Stimulated activated naive CD8-positive, alpha-beta T cell treated with anti-CD3 and anti-CD28 coated beads, Interleukin-15, amount 100 ng/mL, for 72 hours (primary cell): ENCODE results near the gene IGF1R.

Experiments
- ATAC-seq: fragments of 150-1000 bp; cut with Tn5 transposase; 2 replicates; pipeline ENCODE4 v1.10.0; 2021; ENCODE audit warnings: mild to moderate bottlenecking, moderate library complexity
- DNase-seq, 2 donors: peaks; one replicate each; pipeline ENCODE4 v3.0.0; 2021 to 2022
- H3K27ac Mint-ChIP-seq, 2 donors: one replicate each; pipeline ENCODE4 v1.8.0; 2022; ENCODE audit warnings: mild to moderate bottlenecking in 2 of 2, mixed read lengths in 2 of 2, moderate library complexity in 2 of 2
- H3K27me3 Mint-ChIP-seq: one replicate; pipeline ENCODE4 v1.8.0; 2022; ENCODE audit warnings: mixed read lengths
- H3K4me1 Mint-ChIP-seq: one replicate; pipeline ENCODE4 v1.8.0; 2022; ENCODE audit warnings: mild to moderate bottlenecking, mixed read lengths
- H3K4me3 Mint-ChIP-seq, 2 donors: one replicate each; pipeline ENCODE4 v1.8.0; 2022; ENCODE audit warnings: mild to moderate bottlenecking in 2 of 2, mixed read lengths in 2 of 2, moderate library complexity in 1 of 2
- H3K9me3 Mint-ChIP-seq, 2 donors: one replicate each; pipeline ENCODE4 v1.8.0; 2022; ENCODE audit warnings: mixed read lengths in 2 of 2

Gene IGF1R

DNA sequence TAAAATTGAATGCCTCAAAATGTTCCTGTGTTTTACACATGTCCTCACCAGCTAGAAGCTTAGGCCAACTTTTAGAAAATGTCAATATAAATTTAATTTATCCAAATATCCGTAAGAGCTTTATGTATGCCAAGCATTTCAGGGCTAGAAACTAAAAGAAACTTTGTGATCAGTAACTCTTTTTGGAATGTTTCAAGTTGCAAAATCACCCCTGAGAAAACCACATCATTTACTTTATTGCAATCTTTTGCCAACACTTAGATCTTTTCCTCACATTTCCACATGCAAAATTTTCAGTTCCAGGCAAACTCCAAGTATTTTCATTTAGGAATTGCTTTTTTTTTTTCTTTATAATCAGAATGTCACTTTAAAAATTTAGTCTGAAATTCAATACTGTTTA, 20.1 kb upstream of the IGF1R start:
- no peaks in the 10 kb centered on the region for H3K9me3 Mint-ChIP-seq
- no peaks in the 10 kb centered on the region for H3K27me3 Mint-ChIP-seq
- no peak overlapping the region for H3K27ac Mint-ChIP-seq
- no peak for DNase-seq
- H3K4me1 Mint-ChIP-seq, result no peaks in the 10 kb centered on the region
- no peak for ATAC-seq
- no peak overlapping the region for H3K4me3 Mint-ChIP-seq

- Mint-ChIP-seq H3K27ac (peak overlapping the region in 1 of 2 donors; percentile 19), H3K27me3 (no peaks in the 10 kb centered on the region), H3K9me3 (no peaks in the 10 kb centered on the region), H3K4me3 (peak overlapping the region in 1 of 2 donors; percentile 18), H3K4me1 (peaks cover 16% of the 10 kb centered on the region)
- DNase-seq (no peak), ATAC-seq (no peak)
Observed at GRCh38 chr15:98635848-98636247, 12.5 kb upstream of the IGF1R start.

GRCh38 chr15:98643115-98643514, 5.2 kb upstream of the IGF1R start:
- Mint-ChIP-seq H3K4me1 (peaks cover 6% of the 10 kb centered on the region), H3K27me3 (no peaks in the 10 kb centered on the region), H3K9me3 (no peaks in the 10 kb centered on the region), H3K27ac (no peak overlapping the region), H3K4me3 (no peak overlapping the region)
- ATAC-seq (no peak), DNase-seq (no peak)

DNA sequence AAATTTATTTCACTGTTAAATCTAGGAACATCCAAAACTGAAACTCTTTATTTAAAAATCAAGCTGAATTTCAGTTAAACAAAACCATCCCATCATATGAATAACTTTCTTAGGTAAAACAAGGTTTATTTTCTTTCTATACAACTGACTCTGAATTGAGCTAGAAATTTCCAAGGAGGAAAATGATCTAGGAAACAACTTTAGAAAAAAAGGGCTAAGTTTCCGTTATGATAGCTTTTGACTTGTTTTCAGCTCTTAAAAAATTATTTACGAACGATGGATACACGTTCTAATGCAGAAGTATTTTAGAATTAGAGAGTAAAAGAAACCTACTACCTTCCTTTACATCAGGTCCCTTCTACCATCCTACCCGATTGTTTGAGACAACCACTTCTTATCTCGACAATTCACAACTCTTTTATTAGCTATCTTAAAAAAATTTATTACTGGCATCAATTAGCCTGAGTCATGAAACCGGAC, 1.8 kb upstream of the IGF1R start:
- Mint-ChIP-seq H3K27me3 (no peaks in the 10 kb centered on the region), H3K27ac (no peak overlapping the region), H3K4me1 (peaks cover 20% of the 10 kb centered on the region), H3K9me3 (no peaks in the 10 kb centered on the region), H3K4me3 (peak overlapping the region; percentile 84 to 86)
- ATAC-seq (no peak), DNase-seq (no peak)

DNA sequence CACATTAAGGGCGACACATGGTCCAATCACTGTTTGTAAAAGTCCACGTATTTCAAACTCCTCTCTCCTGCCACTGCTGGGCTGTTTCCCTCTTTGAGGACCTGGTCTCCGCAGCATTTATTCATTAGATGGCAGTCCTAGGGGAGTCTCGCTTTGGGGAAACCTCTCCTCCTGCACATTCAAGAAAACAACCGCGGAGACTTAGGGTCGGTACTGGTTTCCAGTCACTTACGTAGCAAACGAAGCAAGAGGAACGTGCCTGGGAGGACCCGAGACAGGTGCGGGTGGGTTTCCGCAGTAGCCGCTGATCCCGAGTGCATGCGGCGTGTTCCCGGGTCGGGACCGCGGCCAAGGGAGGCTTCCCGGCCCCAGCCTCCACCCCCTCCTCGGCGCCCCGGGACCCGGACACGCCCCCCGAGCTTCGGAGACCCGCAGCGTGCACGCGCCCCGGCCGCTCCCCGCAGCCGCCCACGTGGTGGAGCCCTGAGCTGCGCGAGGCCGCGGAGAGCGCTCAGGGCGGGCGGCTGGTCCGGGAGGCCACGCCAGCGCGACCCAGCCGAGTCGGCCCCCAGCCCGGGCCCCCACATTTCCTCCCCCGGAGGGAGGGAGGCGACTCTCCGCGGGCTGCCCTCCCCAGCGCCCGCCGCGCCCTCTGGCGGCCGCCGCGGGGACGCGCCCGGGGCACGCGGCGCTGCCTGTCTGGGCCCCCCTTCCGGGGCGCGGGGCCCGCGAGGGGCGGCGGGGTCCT, 1.1 kb upstream of the IGF1R start:
- H3K4me3 Mint-ChIP-seq, result peak overlapping the region; percentile 84 to 86
- no peaks in the 10 kb centered on the region for H3K27me3 Mint-ChIP-seq
- DNase-seq, result peak; percentile 74 to 81
- no peaks in the 10 kb centered on the region for H3K9me3 Mint-ChIP-seq
- peak overlapping the region in 1 of 2 donors; percentile 54 for H3K27ac Mint-ChIP-seq
- peak; percentile 67 for ATAC-seq
- H3K4me1 Mint-ChIP-seq, result peaks cover 26% of the 10 kb centered on the region

DNA sequence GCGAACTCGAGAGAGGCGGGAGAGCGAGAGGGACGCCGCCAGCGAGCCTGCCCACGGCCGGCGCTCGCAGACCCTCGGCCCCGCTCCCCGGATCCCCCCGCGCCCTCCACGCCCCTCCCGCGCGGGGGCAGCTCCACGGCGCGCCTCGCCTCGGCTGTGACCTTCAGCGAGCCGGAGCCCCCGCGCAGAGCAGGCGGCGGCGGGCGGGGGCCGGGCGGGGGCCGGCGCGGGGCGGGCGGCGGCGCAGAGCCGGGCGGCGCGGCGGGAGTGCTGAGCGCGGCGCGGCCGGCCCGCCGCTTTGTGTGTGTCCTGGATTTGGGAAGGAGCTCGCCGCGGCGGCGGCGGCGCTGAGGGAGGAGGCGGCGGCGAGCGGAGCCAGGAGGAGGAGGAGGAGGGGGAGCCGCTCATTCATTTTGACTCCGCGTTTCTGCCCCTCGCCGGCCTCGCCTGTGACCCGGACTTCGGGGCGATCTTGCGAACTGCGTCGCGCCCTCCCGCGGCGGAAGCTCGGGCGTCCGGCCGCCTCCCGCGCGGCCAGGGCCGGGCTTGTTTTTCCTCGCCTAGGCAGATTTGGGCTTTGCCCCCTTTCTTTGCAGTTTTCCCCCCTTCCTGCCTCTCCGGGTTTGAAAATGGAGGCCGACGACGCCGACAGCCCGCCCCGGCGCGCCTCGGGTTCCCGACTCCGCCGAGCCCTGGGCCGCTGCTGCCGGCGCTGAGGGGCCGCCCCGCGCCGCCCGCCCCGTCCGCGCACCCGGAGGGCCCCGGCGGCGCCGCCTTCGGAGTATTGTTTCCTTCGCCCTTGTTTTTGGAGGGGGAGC, 524 bp downstream of the IGF1R start:
- Mint-ChIP-seq H3K4me1 (peaks cover 43% of the 10 kb centered on the region), H3K4me3 (peak overlapping the region; percentile 83 to 96), H3K27ac (peak overlapping the region; percentile 92 to 96), H3K27me3 (no peaks in the 10 kb centered on the region), H3K9me3 (no peaks in the 10 kb centered on the region)
- peak; percentile 22 for ATAC-seq
- peak; percentile 48 to 63 for DNase-seq

- ATAC-seq, result peak; percentile 12
- H3K4me1 Mint-ChIP-seq, result peaks cover 52% of the 10 kb centered on the region
Observed at GRCh38 chr15:98649472-98650416, 1.4 kb downstream of the IGF1R start.

DNA sequence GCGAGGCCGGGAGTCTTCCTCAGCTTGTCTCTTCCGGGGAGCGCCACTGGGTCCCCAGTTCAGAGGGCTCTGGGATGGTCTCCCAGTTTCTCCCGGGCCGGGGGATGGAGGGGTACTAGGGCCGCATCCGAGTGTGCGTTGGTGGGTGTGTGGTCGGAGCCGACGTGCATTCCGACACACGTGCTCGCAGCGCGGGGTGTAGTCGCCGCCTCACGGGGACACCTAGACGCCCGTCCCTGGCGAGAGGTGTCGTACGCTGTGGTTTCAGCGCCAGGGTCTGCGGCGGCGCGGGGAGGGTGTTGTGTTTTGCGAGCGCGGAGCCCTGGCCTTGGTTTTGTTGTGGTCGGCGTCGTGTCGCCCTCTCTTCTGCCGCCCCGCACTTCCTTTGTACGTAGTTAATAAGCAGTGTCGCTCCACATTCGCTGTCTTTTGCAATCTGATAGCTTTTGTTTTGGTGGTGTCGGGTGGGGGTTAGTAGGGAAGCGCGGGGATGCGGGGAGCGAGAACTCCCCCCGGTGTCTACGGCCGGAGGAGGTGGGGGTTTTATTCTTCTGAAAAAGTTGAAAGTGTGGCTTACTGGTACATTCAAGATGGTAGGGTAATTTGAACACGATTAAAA, 2.2 kb downstream of the IGF1R start:
- Mint-ChIP-seq H3K4me3 (peak overlapping the region; percentile 93 to 96), H3K27ac (peak overlapping the region; percentile 94 to 98), H3K27me3 (no peaks in the 10 kb centered on the region), H3K9me3 (no peaks in the 10 kb centered on the region), H3K4me1 (peaks cover 54% of the 10 kb centered on the region)
- peak; percentile 7 for ATAC-seq
- DNase-seq, result peak; percentile 43 to 52

More at GRCh38 chr15:98649472-98650416, 1.4 kb downstream of the IGF1R start:
- Mint-ChIP-seq H3K27ac (peak overlapping the region; percentile 94 to 98), H3K9me3 (no peaks in the 10 kb centered on the region), H3K27me3 (no peaks in the 10 kb centered on the region), H3K4me3 (peak overlapping the region; percentile 93 to 96)
- DNase-seq, result peak; percentile 61 to 64

DNA sequence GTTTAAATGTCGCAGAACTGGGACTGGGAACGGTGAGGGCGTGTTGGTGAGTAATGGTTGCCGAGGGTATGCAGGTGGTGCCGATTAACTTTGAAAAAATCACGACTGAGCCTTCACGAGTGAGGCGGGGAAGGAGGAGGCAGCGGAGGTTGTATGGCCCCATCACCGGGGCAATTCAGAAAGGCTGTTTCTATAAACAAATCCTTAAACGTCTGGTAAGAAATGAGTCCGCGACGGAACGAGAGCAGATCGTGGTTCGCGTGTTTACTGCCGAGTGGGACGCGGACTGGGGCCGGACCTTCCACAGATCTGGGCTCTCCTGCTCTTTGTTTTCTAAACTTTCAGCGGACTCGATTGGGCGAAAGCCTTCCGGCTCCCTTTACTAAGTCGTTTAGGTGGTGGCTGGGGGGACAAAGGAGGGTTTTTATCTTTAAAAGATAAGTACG, 2.7 kb downstream of the IGF1R start:
- no peaks in the 10 kb centered on the region for H3K27me3 Mint-ChIP-seq
- peak overlapping the region; percentile 93 to 96 for H3K4me3 Mint-ChIP-seq
- H3K4me1 Mint-ChIP-seq, result peaks cover 54% of the 10 kb centered on the region
- ATAC-seq (no peak), DNase-seq (peak in 1 of 2 donors; percentile 19)
- peak overlapping the region; percentile 94 to 98 for H3K27ac Mint-ChIP-seq
- H3K9me3 Mint-ChIP-seq, result no peaks in the 10 kb centered on the region

DNA sequence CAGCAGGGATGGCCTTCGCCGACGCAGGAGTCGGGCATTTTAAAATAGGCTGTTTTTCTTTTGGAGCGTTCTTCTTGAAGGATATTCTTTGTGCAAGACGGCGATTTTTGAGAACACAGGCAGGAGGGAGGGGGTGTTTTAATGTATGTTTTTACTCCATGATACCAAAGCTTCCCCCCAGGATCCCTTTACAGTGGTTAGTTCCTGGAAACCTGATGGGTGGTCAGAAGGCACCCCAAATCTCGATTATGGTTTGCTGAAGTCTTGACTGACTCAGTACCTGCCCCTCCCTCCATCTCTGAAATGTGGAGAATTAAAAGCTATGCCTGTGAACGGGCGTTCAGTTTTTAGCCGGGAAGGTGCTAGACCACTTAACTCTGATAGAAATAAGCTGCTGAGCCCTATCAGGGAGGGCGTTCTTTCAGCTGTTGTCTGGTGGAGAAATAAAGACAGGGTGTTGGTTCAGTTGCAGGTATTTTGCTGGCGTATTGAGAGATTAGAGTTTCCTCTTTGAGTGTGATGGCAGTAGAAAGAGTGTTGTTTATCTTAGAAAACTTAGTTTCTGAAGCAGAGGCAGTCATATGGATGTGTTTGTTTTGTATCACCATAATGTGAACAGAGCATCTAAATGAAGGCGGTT, 3.4 kb downstream of the IGF1R start:
- H3K27me3 Mint-ChIP-seq, result no peaks in the 10 kb centered on the region
- DNase-seq (no peak), ATAC-seq (no peak)
- peak overlapping the region; percentile 93 to 96 for H3K4me3 Mint-ChIP-seq
- H3K4me1 Mint-ChIP-seq, result peaks cover 52% of the 10 kb centered on the region
- H3K27ac Mint-ChIP-seq, result peak overlapping the region; percentile 17 to 80
- no peaks in the 10 kb centered on the region for H3K9me3 Mint-ChIP-seq

DNA sequence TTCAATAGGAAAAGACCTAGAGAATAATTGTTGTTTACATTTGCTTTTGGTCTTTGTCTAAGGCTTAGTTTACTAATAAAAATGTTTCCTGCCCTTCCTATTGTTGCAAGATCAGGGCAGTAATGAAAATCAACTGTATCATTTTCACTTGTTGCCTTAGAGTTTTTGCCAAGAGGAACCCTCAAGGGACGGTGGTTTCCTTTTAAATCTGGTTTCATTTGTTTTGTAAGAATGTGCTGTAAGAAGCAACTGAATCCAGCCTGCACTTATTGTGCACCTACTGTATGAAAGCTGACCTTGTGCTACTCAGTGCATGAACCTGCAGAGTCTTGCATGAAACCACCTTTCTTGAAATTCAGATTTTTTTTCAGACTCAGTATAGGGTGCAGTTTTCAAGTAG, 5.3 kb downstream of the IGF1R start:
- Mint-ChIP-seq H3K4me3 (no peak overlapping the region), H3K9me3 (no peaks in the 10 kb centered on the region), H3K4me1 (peaks cover 59% of the 10 kb centered on the region), H3K27me3 (no peaks in the 10 kb centered on the region), H3K27ac (no peak overlapping the region)
- ATAC-seq, result no peak
- no peak for DNase-seq

DNA sequence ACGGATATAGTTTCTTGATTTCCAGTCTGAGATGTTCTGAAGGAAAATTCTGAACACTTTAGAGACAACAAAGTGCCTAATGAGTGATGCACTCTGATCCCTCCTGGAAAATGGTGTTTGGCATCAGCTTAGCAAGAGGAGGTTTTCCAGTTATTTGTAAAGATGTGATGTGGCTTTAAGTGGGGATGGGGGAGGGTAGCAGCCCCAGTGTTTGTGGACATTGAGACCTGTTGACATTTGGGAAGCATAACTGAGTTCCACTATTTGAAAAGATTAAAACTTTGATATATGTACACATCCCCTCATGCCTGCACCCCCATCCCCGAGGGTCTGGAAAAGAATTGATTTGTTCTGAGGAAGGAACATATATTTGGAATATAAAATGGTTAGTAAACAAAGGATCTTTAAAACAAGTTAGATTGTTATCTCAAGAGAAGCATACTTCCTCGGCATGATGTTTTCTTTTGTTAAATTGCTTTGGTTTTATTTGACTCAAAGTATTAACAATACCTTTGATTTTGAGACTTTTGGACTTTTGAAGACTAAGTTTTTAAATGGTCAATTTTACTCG, 6.5 kb downstream of the IGF1R start:
- no peaks in the 10 kb centered on the region for H3K9me3 Mint-ChIP-seq
- H3K4me3 Mint-ChIP-seq, result no peak overlapping the region
- DNase-seq (no peak), ATAC-seq (no peak)
- no peaks in the 10 kb centered on the region for H3K27me3 Mint-ChIP-seq
- no peak overlapping the region for H3K27ac Mint-ChIP-seq
- H3K4me1 Mint-ChIP-seq, result peaks cover 60% of the 10 kb centered on the region

DNA sequence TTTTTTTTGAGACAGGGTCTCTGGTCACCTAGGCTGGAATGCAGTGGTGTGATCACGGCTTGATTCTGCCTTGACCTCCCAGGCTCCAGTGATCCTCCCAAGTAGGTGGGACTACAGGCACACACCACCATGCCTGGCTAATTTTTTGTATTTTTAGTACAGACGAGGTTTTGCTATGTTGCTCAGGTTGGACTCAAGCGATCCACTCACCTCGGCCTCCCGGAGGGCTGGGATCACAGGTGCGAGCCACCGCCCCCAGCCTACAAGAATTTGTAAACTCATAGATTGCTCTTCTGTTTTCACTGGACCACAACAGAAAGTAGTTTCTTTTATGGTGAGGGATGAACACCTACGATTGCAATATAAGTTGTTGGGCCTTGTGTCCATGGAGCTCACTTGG, 7.4 kb downstream of the IGF1R start:
- H3K27me3 Mint-ChIP-seq, result no peaks in the 10 kb centered on the region
- no peak overlapping the region for H3K4me3 Mint-ChIP-seq
- H3K27ac Mint-ChIP-seq, result no peak overlapping the region
- no peak for DNase-seq
- H3K9me3 Mint-ChIP-seq, result no peaks in the 10 kb centered on the region
- ATAC-seq, result no peak
- H3K4me1 Mint-ChIP-seq, result peaks cover 59% of the 10 kb centered on the region

DNA sequence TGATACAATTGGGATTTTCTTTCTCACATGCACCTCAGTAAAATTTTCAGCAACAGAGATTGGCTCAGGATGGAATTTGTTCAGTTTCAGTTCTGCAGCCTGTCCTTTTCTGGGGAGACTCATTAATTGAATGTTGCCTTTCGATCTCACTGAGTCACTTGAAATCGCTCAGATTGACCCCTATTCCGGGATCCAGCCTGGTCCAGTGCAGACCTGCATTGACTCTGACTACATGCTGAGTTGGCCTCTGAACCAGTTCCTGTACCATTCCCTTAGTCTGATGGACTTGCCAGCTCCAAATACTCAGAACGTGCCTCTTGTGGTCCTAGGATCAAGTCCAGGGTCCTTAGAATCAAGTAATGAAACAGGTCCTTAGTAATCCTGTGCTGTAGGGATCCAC, 9.4 kb downstream of the IGF1R start:
- no peak overlapping the region for H3K27ac Mint-ChIP-seq
- ATAC-seq (no peak), DNase-seq (no peak)
- no peaks in the 10 kb centered on the region for H3K27me3 Mint-ChIP-seq
- H3K9me3 Mint-ChIP-seq, result no peaks in the 10 kb centered on the region
- H3K4me1 Mint-ChIP-seq, result peaks cover 43% of the 10 kb centered on the region
- no peak overlapping the region for H3K4me3 Mint-ChIP-seq
